ENCODE results near the gene METTL25. TPM values are rescaled to one million over a fixed set of nuclear protein-coding genes. Genes with fewer than 3 reads are reported as not detected.
"Not testable (repeated sequence)": the region's sequence is repeated elsewhere in the genome, so short reads cannot be mapped to it uniquely, and the experiment has no call there.

Gene METTL25
- total and polyA plus RNA-seq, 10 of the 15 experiments (the other 5 are each of a cell fraction or from before 2014, with no cell fraction given) = 5.6 to 11.3 (median 8.0) TPM

GRCh38 chr12:82360834-82361233 lies 2.5 kb downstream of the METTL25 start:
- intact Hi-C loops (cut with micrococcal nuclease; ENCODE audit: unreplicated experiment); H3K4me1 ChIP-seq (ENCODE audit: control insufficient read depth, insufficient read depth, low read length); H3K36me3 ChIP-seq (ENCODE audit: control insufficient read depth in 2 of 2, insufficient read depth in 2 of 2, low read length in 1 of 2); H3K9ac ChIP-seq (ENCODE audit: control insufficient read depth, insufficient read depth, low read length); H3K27me3 ChIP-seq (replicated peaks in 1 of 2; ENCODE audit: control insufficient read depth in 2 of 2, insufficient read depth in 2 of 2, low read length in 1 of 2); ATAC-seq; FAIRE-seq; H3K27ac ChIP-seq (ENCODE audit: control insufficient read depth, insufficient read depth); H2AFZ ChIP-seq (ENCODE audit: control insufficient read depth, low read depth, low read length); H3K9me3 ChIP-seq (replicated peaks; ENCODE audit: control insufficient read depth, insufficient read depth, low read length); BruUV-seq (replicated peaks); DNase-seq (ENCODE audit: low read depth, low spot score); H3K4me3 ChIP-seq; H4K20me1 ChIP-seq (ENCODE audit: control insufficient read depth, insufficient read depth): not testable (repeated sequence)
- POLR2A ChIA-PET = interaction anchor here (0.6 kb wide), 1 partner anchor 1023 kb away, joined by 3 read pairs; no protein-coding TSS in a partner anchor
- RAD21 ChIA-PET (ENCODE audit: unreplicated experiment) = interaction anchor here (0.9 to 1.5 kb wide), 2 partner anchors 717 to 1463 kb away, joined by 3 read pairs; no protein-coding TSS in a partner anchor
- TF ChIP-seq NFYB (IDR thresholded peaks at IDR 0.05; ENCODE audit: insufficient read depth, low read depth, low read length) = peak; percentile 66
- peak; percentile 95 for TF ChIP-seq ZBTB33 (IDR thresholded peaks at IDR 0.05)
- H3K79me2 ChIP-seq (ENCODE audit: control insufficient read depth, insufficient read depth, low read length) = peaks cover 32% of the 10 kb centered on the region
- 98% methylated on average over 11 of the region's 11 CpGs for WGBS (ENCODE audit: insufficient coverage, insufficient replicate concordance, low lambda C conversion rate, missing lambda C conversion rate)
- peak overlapping the region; percentile 91 for H3K4me2 ChIP-seq (ENCODE audit: control insufficient read depth, insufficient read depth)
- SMC1A ChIA-PET (ENCODE audit: uncharacterized antibody, unreplicated experiment) = interaction anchor here (0.9 to 1.2 kb wide), 2 partner anchors 80 to 165 kb away, joined by 3 to 5 read pairs; no protein-coding TSS in a partner anchor
- in situ Hi-C loops (cut with MboI) = loop anchor here (10.0 to 25.0 kb wide), 2 partner anchors 274 to 1549 kb away; no protein-coding TSS in a partner anchor
- CTCF ChIA-PET = interaction anchor here (0.7 to 2.0 kb wide), 8 partner anchors 9 to 750 kb away, joined by 3 to 7 read pairs (median 4); no protein-coding TSS in a partner anchor

- TF ChIP-seq HDAC6 (IDR thresholded peaks at IDR 0.05; ENCODE audit: unreplicated experiment) (no peak), TCF3 (IDR thresholded peaks at IDR 0.05; ENCODE audit: borderline replicate concordance, insufficient read depth, low read depth, low read length) (no peak), CREM (IDR thresholded peaks at IDR 0.05; ENCODE audit: low read depth) (no peak), MTA2 (IDR thresholded peaks at IDR 0.05; ENCODE audit: low read depth) (no peak), HDGF (IDR thresholded peaks at IDR 0.05) (no peak)
These were observed 3.2 kb downstream of the METTL25 start for GRCh38 chr12:82361461-82361915.

More at GRCh38 chr12:82361461-82361915, 3.2 kb downstream of the METTL25 start:
- 94% methylated on average over 18 of the region's 22 CpGs for WGBS (ENCODE audit: insufficient coverage, insufficient replicate concordance, low lambda C conversion rate, missing lambda C conversion rate)
- Histone ChIP-seq H2AFZ (ENCODE audit: control insufficient read depth, low read depth, low read length) (no peak overlapping the region), H3K79me2 (ENCODE audit: control insufficient read depth, insufficient read depth, low read length) (peaks cover 28% of the 10 kb centered on the region), H3K27me3 (replicated peaks in 1 of 2; ENCODE audit: control insufficient read depth in 2 of 2, insufficient read depth in 2 of 2, low read length in 1 of 2) (no peaks in the 10 kb centered on the region), H3K4me3 (no peak overlapping the region), H3K9ac (ENCODE audit: control insufficient read depth, insufficient read depth, low read length) (no peak overlapping the region), H3K27ac (ENCODE audit: control insufficient read depth, insufficient read depth) (no peak overlapping the region), H3K4me1 (ENCODE audit: control insufficient read depth, insufficient read depth, low read length) (no peaks in the 10 kb centered on the region), H4K20me1 (ENCODE audit: control insufficient read depth, insufficient read depth) (no peaks in the 10 kb centered on the region), H3K36me3 (ENCODE audit: control insufficient read depth in 2 of 2, insufficient read depth in 2 of 2, low read length in 1 of 2) (no peaks in the 10 kb centered on the region), H3K4me2 (ENCODE audit: control insufficient read depth, insufficient read depth) (no peak overlapping the region), H3K9me3 (replicated peaks; ENCODE audit: control insufficient read depth, insufficient read depth, low read length) (no peaks in the 10 kb centered on the region; the same call in 2 of the 3 replicates)
- CTCF ChIA-PET = interaction anchor here (0.7 to 2.0 kb wide), 6 partner anchors 8 to 751 kb away, joined by 3 to 7 read pairs (median 4); no protein-coding TSS in a partner anchor
- ATAC-seq = no peak
- POLR2A ChIA-PET = no interaction called here
- RAD21 ChIA-PET (ENCODE audit: unreplicated experiment) = interaction anchor here (0.9 to 1.5 kb wide), 2 partner anchors 718 to 1462 kb away, joined by 3 read pairs; no protein-coding TSS in a partner anchor
- no peak for DNase-seq (ENCODE audit: low read depth, low spot score)
- no peak for FAIRE-seq
- SMC1A ChIA-PET (ENCODE audit: uncharacterized antibody, unreplicated experiment) = no interaction called here
- no TSS peak for BruUV-seq (replicated peaks)
- in situ Hi-C loops (cut with MboI) (loop anchor here (10.0 to 25.0 kb wide), 2 partner anchors 273 to 1549 kb away; no protein-coding TSS in a partner anchor), intact Hi-C loops (cut with micrococcal nuclease; ENCODE audit: unreplicated experiment) (no loop called here)

All from GM12878 (cell line).